GM23248 (cell line): ENCODE data around the gene WDR75.
"Not testable (repeated sequence)": the region's sequence is repeated elsewhere in the genome, so short reads cannot be mapped to it uniquely, and the experiment has no call there.

Experiments
- EZH2 ChIP-seq: fragments of 200-600 bp; sonication (generic); IDR thresholded peaks from 2 replicates; pipeline ENCODE4 v1.6.1; 2018; ENCODE audit warnings: antibody characterized with exemption, mild to moderate bottlenecking; ENCODE audit not compliant: insufficient read depth, poor library complexity, severe bottlenecking
- EZH2phosphoT487 ChIP-seq: fragments of 200-600 bp; sonication (generic); IDR thresholded peaks from 2 replicates; pipeline ENCODE4 v1.6.1; 2018; ENCODE audit warnings: antibody characterized with exemption, moderate library complexity, mild to moderate bottlenecking, low read depth; ENCODE audit not compliant: insufficient read depth

GRCh38 chr2:189435803-189436202 lies 5.5 kb upstream of the WDR75 start:
- TF ChIP-seq EZH2, EZH2phosphoT487: not testable (repeated sequence)
